B cell (primary cell): ENCODE measurements around the gene KCNK18.

Source experiments
- CTCF ChIP-seq: fragments of 200-600 bp; IDR thresholded peaks from one replicate; pipeline ENCODE4 v1.8.0; 2022; ENCODE audit warnings: antibody characterized with exemption, mild to moderate bottlenecking
- EZH2 ChIP-seq: IDR thresholded peaks from 2 replicates; pipeline ENCODE4 v1.6.1; 2012; ENCODE audit warnings: borderline replicate concordance, low read depth, mild to moderate bottlenecking, moderate library complexity, low read length; ENCODE audit not compliant: insufficient read depth, poor library complexity, severe bottlenecking

GRCh38 chr10:117228210-117228609 lies 30.9 kb downstream of the KCNK18 start:
- TF ChIP-seq CTCF (no peak), EZH2 (no peak)
